PC-9 (cell line): ENCODE data around the gene HDGFL2. TPM values are rescaled to one million over a fixed set of nuclear protein-coding genes. Genes with fewer than 3 reads are reported as not detected.

Experiments used
- Bru-seq: library from RNA; stranded (reverse); fragments of 400-500 nt; gene quantifications from one replicate; lab custom pipeline; 2021; lab: Mats Ljungman, UMichigan
- BruChase-seq, 2 experiments: library from RNA; stranded (reverse); fragments of 400-500 nt; gene quantifications; one replicate each; lab custom pipeline; 2021; lab: Mats Ljungman, UMichigan
- BruUV-seq: library from RNA; stranded (reverse); fragments of 400-500 nt; replicated peaks from 2 replicates; lab custom pipeline; 2021; lab: Mats Ljungman, UMichigan
- CTCF ChIA-PET: fragments of 300-600 bp; sonication (Branson Sonifier 250); formaldehyde crosslinking; loops from one replicate; lab custom pipeline; 2022; ENCODE audit warnings: antibody characterized with exemption; lab: Charles Lee
- POLR2A ChIA-PET: fragments of 300-600 bp; sonication (Branson Sonifier 250); formaldehyde crosslinking; loops from one replicate; lab custom pipeline; 2022; ENCODE audit warnings: antibody characterized with exemption; ENCODE audit not compliant: unreplicated experiment; lab: Charles Lee
- DNase-seq, 2 experiments: peaks; one replicate each; pipeline versions ENCODE4 v3.0.0 to v3.0.0-alpha.2; 2015 to 2022; ENCODE audit warnings: mixed read lengths in 1 of 2
- H2AFZ ChIP-seq: fragments of 200-600 bp; sonication (generic); 2 replicates; pipeline ENCODE4 v1.8.1; 2017; ENCODE audit warnings: antibody characterized with exemption
- H3F3A ChIP-seq: fragments of 200-600 bp; sonication (generic); 2 replicates; pipeline ENCODE4 v1.8.1; 2017; ENCODE audit warnings: antibody characterized with exemption, mild to moderate bottlenecking, low read depth; ENCODE audit not compliant: insufficient read depth
- H3K27ac ChIP-seq: fragments of 200-600 bp; sonication (generic); 2 replicates; pipeline ENCODE4 v1.6.1; 2016; ENCODE audit warnings: mixed run types
- H3K27me3 ChIP-seq: fragments of 200-600 bp; sonication (generic); 2 replicates; pipeline ENCODE4 v1.6.1; 2016; ENCODE audit warnings: low read depth, mixed run types; ENCODE audit not compliant: insufficient read depth
- H3K36me3 ChIP-seq: fragments of 200-600 bp; sonication (generic); 2 replicates; pipeline ENCODE4 v1.6.1; 2016; ENCODE audit warnings: low read depth, mixed run types
- H3K4me1 ChIP-seq: fragments of 200-600 bp; sonication (generic); replicated peaks from 2 replicates; pipeline ENCODE4 v1.6.1; 2016; ENCODE audit warnings: mixed run types; ENCODE audit not compliant: insufficient read depth
- H3K4me2 ChIP-seq: fragments of 200-600 bp; sonication (generic); 2 replicates; pipeline ENCODE4 v1.6.1; 2017; ENCODE audit warnings: mixed run types
- H3K4me3 ChIP-seq: fragments of 200-600 bp; sonication (generic); 2 replicates; pipeline ENCODE4 v1.6.1; 2016; ENCODE audit warnings: mixed run types
- H3K79me2 ChIP-seq: fragments of 200-600 bp; sonication (generic); 2 replicates; pipeline ENCODE4 v1.6.1; 2017; ENCODE audit warnings: low read depth, mixed run types
- H3K9me2 ChIP-seq: fragments of 200-600 bp; sonication (generic); 2 replicates; pipeline ENCODE4 v1.8.1; 2017; ENCODE audit warnings: mild to moderate bottlenecking; ENCODE audit not compliant: insufficient read depth
- H3K9me3 ChIP-seq: fragments of 200-600 bp; sonication (generic); 2 replicates; pipeline ENCODE4 v1.8.1; 2016; ENCODE audit warnings: low read depth; ENCODE audit not compliant: insufficient read depth
- H4K20me1 ChIP-seq: fragments of 200-600 bp; sonication (generic); 2 replicates; pipeline ENCODE4 v1.8.1; 2017; ENCODE audit not compliant: insufficient read depth
- CTCF ChIP-seq: fragments of 200-600 bp; sonication (generic); conservative IDR thresholded peaks from 2 replicates; pipeline ENCODE4 v1.6.1; 2017; ENCODE audit warnings: mixed run types, antibody characterized with exemption, mild to moderate bottlenecking, moderate library complexity
- EZH2 ChIP-seq: fragments of 200-600 bp; sonication (generic); IDR thresholded peaks from 2 replicates; pipeline ENCODE4 v1.8.0; 2017; ENCODE audit warnings: antibody characterized with exemption, low read depth
- intact Hi-C: fragments of 100-400 bp; cut with micrococcal nuclease; formaldehyde crosslinking; loops from one replicate; pipeline ENCODE4 v1.10.0; 2022; ENCODE audit not compliant: unreplicated experiment
- long read RNA-seq: library from polyadenylated mRNA; stranded (forward); transcript quantifications from one replicate; pipeline ENCODE4 v2.0.0, GENCODE V29; 2022
- total RNA-seq: library from RNA; stranded (reverse); gene quantifications from 2 replicates; pipeline ENCODE4 v1.2.3, GENCODE V29; 2021

The HDGFL2 gene
- total RNA-seq, result 50.8 and 60.2 TPM in 2 replicates
- Bru-seq, nascent RNA, result percentile 48 among the genes with signal in this experiment
- percentile 52 among the genes with signal in this experiment for BruChase-seq, experiment 1, labeled RNA remaining after a 2-hour chase
- percentile 62 among the genes with signal in this experiment for BruChase-seq, experiment 2, labeled RNA remaining after a 6-hour chase
- long read RNA-seq, transcript HDGFL2-210 (16 exons, 2,255 nt), result minor isoform, 6 of 93 reads
- long read RNA-seq, transcript HDGFL2-208 (16 exons, 2,281 nt), result major isoform, 26 of 93 reads
- long read RNA-seq, partial matches to known transcripts, result 16 of 93 reads
- long read RNA-seq, other reads (novel, unspliced or antisense), result 45 of 93 reads

DNA sequence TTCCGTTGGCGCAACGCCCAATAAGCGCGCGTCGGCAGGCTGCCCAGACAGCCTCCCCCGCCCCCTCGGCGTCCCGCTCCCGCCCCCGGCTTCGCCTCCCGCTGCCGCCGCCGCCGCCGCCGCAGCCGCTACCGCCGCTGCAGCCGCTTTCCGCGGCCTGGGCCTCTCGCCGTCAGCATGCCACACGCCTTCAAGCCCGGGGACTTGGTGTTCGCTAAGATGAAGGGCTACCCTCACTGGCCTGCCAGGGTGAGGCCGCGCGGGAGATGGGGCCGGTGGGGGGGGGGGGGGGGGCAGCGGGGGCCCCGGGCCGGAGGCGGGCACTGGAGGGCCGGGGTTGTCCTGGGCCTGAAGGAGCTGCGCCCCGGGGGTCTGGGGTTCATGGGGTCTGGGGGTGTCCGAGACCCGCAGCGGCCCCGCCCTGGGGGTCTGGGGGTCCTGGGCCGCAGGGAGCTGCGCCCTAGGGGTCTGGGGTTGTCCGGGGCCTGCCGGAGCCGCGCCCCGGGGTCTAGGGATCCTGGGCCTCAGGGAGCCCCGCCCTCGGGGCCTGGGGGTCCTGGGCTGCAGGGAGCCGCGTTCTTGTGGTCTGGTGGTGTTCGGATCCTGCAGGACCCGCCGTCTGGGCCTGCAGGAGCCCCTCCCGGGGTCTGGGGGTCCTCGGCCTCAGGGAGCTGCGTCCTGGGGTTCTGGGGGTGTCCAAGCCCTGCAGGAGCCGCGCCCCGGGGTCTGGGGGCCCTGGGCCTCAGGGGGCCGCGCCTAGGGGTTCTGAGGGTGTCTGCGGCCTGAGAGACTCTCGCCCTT lies at the start of gene HDGFL2:
Gene HDGFL2, plus strand, starts transcription at position 124 of the 801 bp plus-strand sequence. Its CDS starts 54 bp downstream, at position 178.
- peak within 1 kb of the TSS; percentile 84 for H3K4me2 ChIP-seq
- no peaks in the 10 kb centered on the region for H3K36me3 ChIP-seq
- peak within 1 kb of the TSS; percentile 81 for H2AFZ ChIP-seq
- peak within 1 kb of the TSS; percentile 81 for H3K27ac ChIP-seq
- CTCF ChIA-PET, result no interaction called here
- H3K79me2 ChIP-seq, result peaks cover 11% of the 10 kb centered on the region
- BruUV-seq, result no TSS peak
- POLR2A ChIA-PET, result interaction anchor here (0.5 to 0.7 kb wide), 3 partner anchors 69 to 134 kb away, joined by 3 to 7 read pairs (median 5); no protein-coding TSS in a partner anchor
- H3K9me3 ChIP-seq, result no peaks in the 10 kb centered on the region
- intact Hi-C loops, result no loop called here
- no peaks in the 10 kb centered on the region for H4K20me1 ChIP-seq
- no peaks in the 10 kb centered on the region for H3K27me3 ChIP-seq
- H3K9me2 ChIP-seq, result no peaks in the 10 kb centered on the region
- peak within 1 kb of the TSS; percentile 64 for H3K4me3 ChIP-seq
- no peak for DNase-seq
- H3K4me1 ChIP-seq, result peaks cover 6% of the 10 kb centered on the region; the same call in 1 of the 2 replicates
- TF ChIP-seq EZH2 (no peak), CTCF (no peak)
- H3F3A ChIP-seq, result peaks cover 11% of the 10 kb centered on the region

DNA sequence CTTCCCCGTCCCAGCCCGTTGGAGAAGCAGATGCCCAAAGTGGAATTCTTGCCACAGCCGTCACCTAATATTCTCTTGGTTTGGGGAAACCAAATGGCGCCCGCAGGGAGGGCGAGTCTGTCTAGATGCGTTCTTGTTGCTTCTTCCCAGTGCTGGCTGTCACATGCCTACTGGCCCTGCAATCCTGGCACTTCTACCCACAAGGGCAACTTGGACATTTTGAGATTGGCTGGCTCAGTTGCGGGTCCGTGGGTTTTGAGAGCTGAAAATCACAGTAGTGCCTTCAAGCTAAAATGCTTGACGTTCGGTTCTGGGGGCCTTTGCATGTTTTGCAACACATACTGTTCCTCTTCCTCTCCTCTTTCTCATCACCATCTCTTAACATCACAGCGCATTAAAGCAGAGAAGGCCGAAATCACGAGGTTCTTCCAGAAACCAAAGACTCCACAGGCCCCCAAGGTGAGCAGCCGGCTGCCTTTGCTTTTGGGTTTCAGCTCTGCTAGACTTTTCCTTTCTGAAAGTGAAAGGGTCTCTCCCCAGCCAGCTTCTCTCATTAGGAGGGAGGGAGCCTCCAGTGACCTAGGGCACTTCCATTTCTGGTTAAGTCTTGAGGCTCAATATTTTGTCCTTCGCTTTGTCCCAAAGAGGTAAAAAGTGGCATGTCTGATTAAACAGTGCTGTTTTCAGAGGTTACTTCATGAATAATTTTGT lies 48.5 kb upstream of the HDGFL2 start:
- Histone ChIP-seq H4K20me1 (no peaks in the 10 kb centered on the region), H3K27ac (no peak overlapping the region), H3K79me2 (no peaks in the 10 kb centered on the region), H2AFZ (no peak overlapping the region), H3F3A (no peaks in the 10 kb centered on the region), H3K4me1 (no peaks in the 10 kb centered on the region), H3K4me2 (no peak overlapping the region), H3K9me3 (no peaks in the 10 kb centered on the region), H3K36me3 (no peaks in the 10 kb centered on the region), H3K27me3 (no peaks in the 10 kb centered on the region), H3K4me3 (no peak overlapping the region), H3K9me2 (no peaks in the 10 kb centered on the region)
- intact Hi-C loops, result no loop called here
- DNase-seq, result no peak
- ChIA-PET POLR2A (no interaction called here), CTCF (interaction anchor here (0.5 kb wide), 1 partner anchor 23 kb away, joined by 3 read pairs; no protein-coding TSS in a partner anchor)
- BruUV-seq, result no TSS peak
- TF ChIP-seq EZH2 (no peak), CTCF (no peak)

DNA sequence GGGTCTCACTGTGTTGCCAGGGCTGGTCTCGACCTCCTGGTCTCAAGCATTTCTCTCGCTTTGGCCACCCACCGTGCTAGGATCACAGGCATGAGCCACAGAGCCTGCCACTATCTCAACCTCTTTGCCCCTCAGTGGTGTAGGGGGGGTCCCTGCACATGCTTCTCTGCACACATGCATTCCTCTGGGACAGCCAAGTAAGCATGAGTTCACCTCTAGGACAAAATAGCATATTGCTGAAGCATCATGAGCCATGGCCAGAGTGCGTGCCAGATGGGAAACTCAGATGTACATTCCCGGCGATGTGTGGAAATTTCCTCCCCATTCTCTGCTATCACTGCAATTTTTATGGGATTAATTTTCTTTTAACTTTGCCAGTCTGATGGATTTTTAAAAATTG lies 46.6 kb upstream of the HDGFL2 start:
- H3F3A ChIP-seq, result no peaks in the 10 kb centered on the region
- H3K9me2 ChIP-seq, result no peaks in the 10 kb centered on the region
- no peaks in the 10 kb centered on the region for H3K36me3 ChIP-seq
- DNase-seq, result no peak
- H3K9me3 ChIP-seq, result no peaks in the 10 kb centered on the region
- intact Hi-C loops, result no loop called here
- no peak overlapping the region for H2AFZ ChIP-seq
- H4K20me1 ChIP-seq, result no peaks in the 10 kb centered on the region
- no peak overlapping the region for H3K4me3 ChIP-seq
- H3K79me2 ChIP-seq, result no peaks in the 10 kb centered on the region
- no peak overlapping the region for H3K27ac ChIP-seq
- BruUV-seq, result no TSS peak
- ChIA-PET CTCF (no interaction called here), POLR2A (no interaction called here)
- H3K4me1 ChIP-seq, result no peaks in the 10 kb centered on the region
- H3K27me3 ChIP-seq, result no peaks in the 10 kb centered on the region
- TF ChIP-seq EZH2, result no peak
- TF ChIP-seq CTCF, result no peak
- H3K4me2 ChIP-seq, result no peak overlapping the region
